ENCODE data around the gene GSTA4.

Gene GSTA4

DNA sequence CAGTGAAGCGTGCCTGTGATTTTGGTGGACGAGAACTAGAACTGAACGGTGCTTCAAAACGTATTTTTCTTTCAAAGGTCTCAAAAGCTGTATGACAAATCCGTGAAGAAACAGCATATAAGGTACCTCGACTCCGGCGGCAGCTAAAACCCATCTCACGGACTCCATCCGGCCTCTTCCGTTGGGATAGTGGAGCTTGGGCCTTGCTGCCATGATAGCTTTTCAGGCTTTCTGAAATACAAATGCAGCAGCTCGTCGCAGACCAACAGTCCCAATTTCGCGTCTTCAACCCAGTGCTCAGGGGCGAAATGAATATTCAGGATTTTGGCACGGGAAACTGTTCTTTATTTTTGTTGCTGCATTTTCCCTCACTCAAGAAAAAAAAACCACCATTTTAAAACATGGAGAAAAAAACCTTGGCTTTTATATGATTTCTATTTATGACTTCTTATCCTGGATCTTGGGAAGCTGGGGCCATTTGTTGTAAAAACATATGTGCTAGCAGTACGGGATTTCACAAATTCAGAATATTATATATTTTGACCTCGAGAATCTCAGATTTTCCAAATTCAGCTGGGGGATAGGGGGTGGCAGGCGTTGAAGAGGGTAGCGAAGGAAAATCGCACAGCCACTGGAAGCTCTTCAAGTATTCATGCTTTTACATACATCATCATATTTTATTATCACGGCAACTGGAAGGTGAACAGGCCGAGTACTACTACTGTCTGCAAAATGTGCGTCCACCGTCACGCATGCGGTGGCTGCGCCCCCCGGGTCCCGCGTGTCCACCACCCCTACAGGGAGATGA, 849 bp downstream of the GSTA4 start:
- peak overlapping the region; percentile 96 for H3K4me3 ChIP-seq (ENCODE audit: low read depth, low read length)
- peaks cover 12% of the 10 kb centered on the region for H3K4me1 ChIP-seq (ENCODE audit: control insufficient read depth, insufficient read depth, low read length)
- peak overlapping the region; percentile 100 for H3K9ac ChIP-seq (ENCODE audit: low read length)
- H3K27ac ChIP-seq (ENCODE audit: low read depth, low read length) = peak overlapping the region; percentile 99
- H3K9me3 ChIP-seq (ENCODE audit: control insufficient read depth, insufficient read depth, low read depth, low read length) = no peaks in the 10 kb centered on the region
- peaks cover 14% of the 10 kb centered on the region; the same call in 1 of the 2 replicates for H3K36me3 ChIP-seq (ENCODE audit: control insufficient read depth, insufficient read depth, low read length)
- H3K27me3 ChIP-seq (ENCODE audit: control insufficient read depth, insufficient read depth, low read length) = no peaks in the 10 kb centered on the region

DNA sequence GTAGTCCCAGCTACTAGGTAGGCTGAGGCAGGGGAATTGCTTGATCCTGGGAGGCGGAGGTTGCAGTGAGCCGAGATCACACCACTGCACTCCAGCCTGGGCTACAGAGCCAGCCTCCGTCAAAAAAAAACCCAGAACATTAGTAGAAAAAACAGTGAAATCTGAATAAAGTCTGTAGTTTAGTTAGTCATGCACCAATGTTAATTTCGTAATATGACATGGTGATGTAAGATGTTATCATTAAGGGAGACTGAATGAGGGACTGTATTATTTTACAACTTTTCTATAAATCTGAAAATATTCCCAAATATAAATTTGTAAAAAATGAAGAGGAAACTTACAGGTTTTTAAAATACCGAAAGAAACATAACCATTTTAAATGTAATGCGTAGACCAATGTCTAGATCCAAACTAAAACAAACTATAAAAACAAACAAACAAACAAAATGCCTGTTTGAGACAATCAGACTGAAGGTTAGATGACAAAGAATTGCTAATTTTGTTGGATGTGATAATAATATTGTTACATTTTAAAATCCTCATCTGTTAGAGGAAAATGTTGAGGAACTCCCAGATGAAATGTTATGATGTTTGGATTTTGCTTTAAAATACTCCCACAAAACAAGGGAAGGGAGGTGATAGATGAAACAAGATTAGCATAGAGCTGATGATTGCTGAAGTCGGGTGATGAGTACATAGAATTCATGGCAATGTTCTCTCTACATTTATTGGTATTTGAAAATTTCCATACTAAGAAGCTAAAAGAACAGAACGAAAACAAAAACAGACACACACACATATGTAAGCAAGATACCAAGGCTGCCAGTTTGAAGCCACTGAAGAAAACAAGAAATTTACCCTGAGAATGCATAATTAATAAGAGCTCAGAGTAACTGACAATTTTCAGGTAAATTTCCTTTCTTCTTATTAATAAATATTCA, 1.8 kb downstream of the GSTA4 start:
- Histone ChIP-seq H3K27me3 (ENCODE audit: control insufficient read depth, insufficient read depth, low read length) (no peaks in the 10 kb centered on the region), H3K9me3 (ENCODE audit: control insufficient read depth, insufficient read depth, low read depth, low read length) (no peaks in the 10 kb centered on the region), H3K27ac (ENCODE audit: low read depth, low read length) (no peak overlapping the region; the same call in 1 of the 2 replicates), H3K9ac (ENCODE audit: low read length) (peak overlapping the region; percentile 100), H3K36me3 (ENCODE audit: control insufficient read depth, insufficient read depth, low read length) (peaks cover 14% of the 10 kb centered on the region; the same call in 1 of the 2 replicates), H3K4me3 (ENCODE audit: low read depth, low read length) (peak overlapping the region; percentile 96), H3K4me1 (ENCODE audit: control insufficient read depth, insufficient read depth, low read length) (peaks cover 12% of the 10 kb centered on the region)

DNA sequence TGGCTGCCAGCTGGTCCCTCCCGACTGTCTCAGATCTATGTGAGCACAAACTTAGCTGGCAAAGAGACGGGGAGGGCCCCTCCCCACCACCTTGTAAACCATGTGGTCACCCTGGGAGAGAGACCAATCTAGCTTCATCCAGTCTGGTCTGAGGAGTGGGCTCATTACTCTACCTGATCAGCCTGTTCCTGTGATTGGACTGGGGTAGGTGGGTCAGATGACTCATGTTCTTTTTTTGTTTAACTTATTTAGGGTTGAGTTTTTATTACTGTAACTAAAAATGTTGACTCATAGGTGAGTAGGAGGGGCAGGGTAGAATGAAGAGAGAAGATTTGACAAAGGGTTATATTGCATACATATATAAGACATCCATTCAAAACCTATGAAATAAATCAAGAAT, 4.7 kb downstream of the GSTA4 start:
- no peak overlapping the region for H3K27ac ChIP-seq (ENCODE audit: low read depth, low read length)
- H3K4me3 ChIP-seq (ENCODE audit: low read depth, low read length) = no peak overlapping the region
- peaks cover 8% of the 10 kb centered on the region for H3K4me1 ChIP-seq (ENCODE audit: control insufficient read depth, insufficient read depth, low read length)
- H3K36me3 ChIP-seq (ENCODE audit: control insufficient read depth, insufficient read depth, low read length) = peaks cover 17% of the 10 kb centered on the region
- no peaks in the 10 kb centered on the region for H3K9me3 ChIP-seq (ENCODE audit: control insufficient read depth, insufficient read depth, low read depth, low read length)
- H3K27me3 ChIP-seq (ENCODE audit: control insufficient read depth, insufficient read depth, low read length) = no peaks in the 10 kb centered on the region
- H3K9ac ChIP-seq (ENCODE audit: low read length) = no peak overlapping the region

DNA sequence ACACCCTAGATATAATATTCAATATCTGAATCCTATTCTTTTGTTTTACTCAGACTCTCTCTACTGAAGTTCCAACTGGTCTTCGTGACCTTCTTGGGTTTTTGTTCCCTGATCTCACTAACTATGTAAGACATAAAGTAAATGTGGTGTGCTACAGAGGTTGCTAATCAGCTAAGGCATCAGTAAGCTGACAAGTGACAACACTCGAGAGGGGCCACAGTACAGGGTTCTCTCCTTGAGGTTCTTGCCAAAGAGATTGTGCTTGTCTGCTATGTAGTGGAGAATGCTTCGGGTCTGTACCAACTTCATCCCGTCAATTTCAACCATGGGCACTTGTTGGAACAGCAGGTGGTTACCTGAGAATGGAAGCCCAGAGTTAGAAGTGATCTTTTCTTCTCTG, 9.9 kb downstream of the GSTA4 start:
- Histone ChIP-seq H3K27ac (ENCODE audit: low read depth, low read length) (no peak overlapping the region), H3K4me1 (ENCODE audit: control insufficient read depth, insufficient read depth, low read length) (no peaks in the 10 kb centered on the region), H3K36me3 (ENCODE audit: control insufficient read depth, insufficient read depth, low read length) (peaks cover 40% of the 10 kb centered on the region), H3K9me3 (ENCODE audit: control insufficient read depth, insufficient read depth, low read depth, low read length) (no peaks in the 10 kb centered on the region), H3K9ac (ENCODE audit: low read length) (no peak overlapping the region), H3K4me3 (ENCODE audit: low read depth, low read length) (no peak overlapping the region), H3K27me3 (ENCODE audit: control insufficient read depth, insufficient read depth, low read length) (no peaks in the 10 kb centered on the region)

DNA sequence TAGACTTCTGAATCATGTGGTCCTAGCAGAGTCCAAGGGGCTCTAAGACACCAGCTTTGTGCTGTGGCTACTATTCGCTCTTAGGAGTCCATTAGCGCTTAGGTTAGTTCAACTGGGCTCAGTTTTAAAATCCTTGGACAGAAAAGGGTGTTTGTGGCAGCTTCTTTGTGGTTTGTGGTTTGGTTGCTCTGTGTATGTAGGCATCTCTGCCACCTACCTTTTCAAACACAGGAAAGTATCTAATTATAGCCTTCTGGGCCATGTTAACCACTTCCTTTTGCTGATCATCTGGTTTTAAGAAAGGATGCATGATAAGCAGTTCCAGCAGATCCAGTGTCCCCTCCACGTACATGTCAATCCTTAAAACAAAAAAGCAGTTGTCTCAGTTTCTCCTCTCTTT, 10.8 kb downstream of the GSTA4 start:
- no peaks in the 10 kb centered on the region for H3K4me1 ChIP-seq (ENCODE audit: control insufficient read depth, insufficient read depth, low read length)
- H3K9ac ChIP-seq (ENCODE audit: low read length) = no peak overlapping the region
- peaks cover 36% of the 10 kb centered on the region for H3K36me3 ChIP-seq (ENCODE audit: control insufficient read depth, insufficient read depth, low read length)
- H3K9me3 ChIP-seq (ENCODE audit: control insufficient read depth, insufficient read depth, low read depth, low read length) = no peaks in the 10 kb centered on the region
- no peak overlapping the region for H3K4me3 ChIP-seq (ENCODE audit: low read depth, low read length)
- H3K27me3 ChIP-seq (ENCODE audit: control insufficient read depth, insufficient read depth, low read length) = no peaks in the 10 kb centered on the region
- no peak overlapping the region for H3K27ac ChIP-seq (ENCODE audit: low read depth, low read length)

DNA sequence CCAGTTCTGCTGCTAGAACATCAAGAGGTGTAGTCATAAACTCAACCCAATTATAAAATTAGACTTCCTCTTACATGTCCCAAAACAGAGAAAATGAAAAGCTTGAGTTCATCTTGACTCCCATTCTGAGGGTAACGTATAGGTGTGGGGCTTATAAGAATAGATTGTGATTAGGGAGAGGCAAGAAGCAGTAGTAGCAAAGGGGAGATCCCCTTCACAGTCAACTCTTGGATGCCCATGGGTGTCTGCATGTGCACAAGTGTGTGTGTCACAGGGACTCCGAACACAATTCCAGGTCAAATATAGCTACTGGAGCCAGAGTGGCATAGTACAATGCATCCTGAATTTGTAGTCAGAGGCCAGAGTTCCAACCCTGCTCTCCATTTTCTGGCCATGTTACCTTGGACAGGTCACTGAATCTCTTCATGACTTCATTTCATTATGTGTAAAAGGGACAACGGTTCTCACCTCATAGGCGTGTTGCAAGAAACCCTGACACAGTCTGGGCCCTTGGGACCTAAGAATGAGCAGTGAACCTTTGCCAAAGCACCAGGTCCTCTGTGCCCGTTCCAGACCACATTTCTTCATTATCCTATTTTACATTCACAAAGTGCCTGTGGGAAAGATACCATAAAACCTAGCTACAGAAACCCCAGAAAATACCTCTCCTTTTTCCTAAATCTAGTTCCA, 11.8 kb downstream of the GSTA4 start:
- Histone ChIP-seq H3K9me3 (ENCODE audit: control insufficient read depth, insufficient read depth, low read depth, low read length) (no peaks in the 10 kb centered on the region), H3K4me1 (ENCODE audit: control insufficient read depth, insufficient read depth, low read length) (no peaks in the 10 kb centered on the region), H3K27ac (ENCODE audit: low read depth, low read length) (no peak overlapping the region), H3K9ac (ENCODE audit: low read length) (no peak overlapping the region), H3K4me3 (ENCODE audit: low read depth, low read length) (no peak overlapping the region), H3K36me3 (ENCODE audit: control insufficient read depth, insufficient read depth, low read length) (peaks cover 35% of the 10 kb centered on the region), H3K27me3 (ENCODE audit: control insufficient read depth, insufficient read depth, low read length) (no peaks in the 10 kb centered on the region)

DNA sequence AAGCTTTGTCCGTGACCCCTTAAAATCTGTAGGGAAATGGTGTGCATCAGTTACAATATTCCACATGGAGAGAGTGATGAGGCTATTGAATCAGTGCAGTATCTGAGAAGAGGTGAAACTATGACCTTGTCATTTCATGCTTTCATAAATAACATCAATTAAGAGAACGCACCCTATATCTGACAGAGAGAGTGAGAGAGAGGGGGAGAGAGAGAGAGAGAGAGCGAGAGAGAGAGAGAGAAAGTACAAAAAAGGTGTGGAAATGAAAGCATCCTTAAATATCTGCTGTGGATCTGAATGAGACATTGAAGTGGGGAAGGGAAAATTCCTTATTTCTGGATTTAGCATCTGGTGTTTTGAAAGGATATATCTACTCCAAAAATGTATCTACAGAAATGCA, 12.4 kb downstream of the GSTA4 start:
- no peaks in the 10 kb centered on the region for H3K4me1 ChIP-seq (ENCODE audit: control insufficient read depth, insufficient read depth, low read length)
- H3K27me3 ChIP-seq (ENCODE audit: control insufficient read depth, insufficient read depth, low read length) = no peaks in the 10 kb centered on the region
- H3K9me3 ChIP-seq (ENCODE audit: control insufficient read depth, insufficient read depth, low read depth, low read length) = no peaks in the 10 kb centered on the region
- no peak overlapping the region for H3K9ac ChIP-seq (ENCODE audit: low read length)
- H3K27ac ChIP-seq (ENCODE audit: low read depth, low read length) = no peak overlapping the region
- no peak overlapping the region for H3K4me3 ChIP-seq (ENCODE audit: low read depth, low read length)
- H3K36me3 ChIP-seq (ENCODE audit: control insufficient read depth, insufficient read depth, low read length) = peaks cover 35% of the 10 kb centered on the region

DNA sequence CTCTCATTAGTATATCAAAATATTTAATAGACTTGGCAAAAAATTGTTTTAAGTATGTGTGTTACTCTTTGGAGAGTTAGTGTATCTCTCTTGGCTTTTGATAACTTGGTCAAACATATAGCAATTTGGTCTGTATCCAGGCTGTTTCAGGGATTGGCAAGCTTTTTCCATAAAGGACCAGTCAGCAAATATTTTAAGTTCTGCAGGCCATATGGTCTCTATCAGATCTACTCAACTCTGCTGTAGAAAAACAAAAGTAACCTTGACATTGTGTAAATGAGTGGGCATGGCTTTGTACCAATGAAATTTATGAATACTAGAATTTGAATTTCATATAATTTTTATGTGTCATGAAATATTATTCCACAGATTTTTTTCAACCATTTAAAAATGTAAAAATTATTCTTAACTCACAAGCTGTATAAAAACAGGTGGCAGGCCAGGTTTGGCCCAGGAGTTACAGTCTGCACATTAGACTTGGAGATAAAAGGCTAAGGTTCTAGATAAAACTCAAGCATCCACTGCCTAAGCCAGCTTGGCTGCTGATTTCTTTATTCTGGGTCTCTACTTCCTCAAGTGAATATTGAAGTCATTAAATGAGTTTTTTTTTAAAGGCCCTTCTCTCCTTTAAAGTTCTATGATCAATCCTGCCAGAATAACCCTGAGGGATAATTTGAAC, 13.7 kb downstream of the GSTA4 start:
- Histone ChIP-seq H3K36me3 (ENCODE audit: control insufficient read depth, insufficient read depth, low read length) (peaks cover 35% of the 10 kb centered on the region), H3K9ac (ENCODE audit: low read length) (no peak overlapping the region), H3K4me3 (ENCODE audit: low read depth, low read length) (no peak overlapping the region), H3K27me3 (ENCODE audit: control insufficient read depth, insufficient read depth, low read length) (no peaks in the 10 kb centered on the region), H3K9me3 (ENCODE audit: control insufficient read depth, insufficient read depth, low read depth, low read length) (no peaks in the 10 kb centered on the region), H3K4me1 (ENCODE audit: control insufficient read depth, insufficient read depth, low read length) (peaks cover 7% of the 10 kb centered on the region), H3K27ac (ENCODE audit: low read depth, low read length) (no peak overlapping the region)

DNA sequence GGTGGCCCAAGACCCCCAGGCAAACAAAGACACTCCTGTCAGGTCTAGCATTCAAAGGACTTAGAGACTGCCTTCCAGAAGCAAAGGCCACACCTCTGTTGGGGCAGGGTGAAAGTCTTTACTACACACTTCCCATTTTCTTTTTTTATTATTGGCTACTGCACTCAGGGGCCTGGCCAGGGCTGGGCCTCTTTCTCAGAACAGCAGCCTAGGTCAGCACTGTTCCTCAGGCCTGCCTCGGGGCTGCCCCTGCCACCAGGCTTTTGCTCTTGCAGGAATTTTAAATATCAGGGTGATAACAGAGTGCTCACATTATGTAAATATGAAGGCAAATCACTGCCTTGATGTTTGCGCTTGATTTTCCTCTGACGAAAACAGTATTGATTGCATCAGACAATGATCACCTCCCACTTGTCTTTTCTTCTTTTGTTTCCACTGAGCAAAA, 18.5 kb downstream of the GSTA4 start:
- Histone ChIP-seq H3K9me3 (ENCODE audit: control insufficient read depth, insufficient read depth, low read depth, low read length) (no peaks in the 10 kb centered on the region), H3K9ac (ENCODE audit: low read length) (no peak overlapping the region), H3K4me1 (ENCODE audit: control insufficient read depth, insufficient read depth, low read length) (peaks cover 11% of the 10 kb centered on the region), H3K27ac (ENCODE audit: low read depth, low read length) (0 out of 2 replicates have a peak overlapping the region, but pooled peaks have one; percentile 17), H3K4me3 (ENCODE audit: low read depth, low read length) (no peak overlapping the region), H3K36me3 (ENCODE audit: control insufficient read depth, insufficient read depth, low read length) (no peaks in the 10 kb centered on the region), H3K27me3 (ENCODE audit: control insufficient read depth, insufficient read depth, low read length) (no peaks in the 10 kb centered on the region)

DNA sequence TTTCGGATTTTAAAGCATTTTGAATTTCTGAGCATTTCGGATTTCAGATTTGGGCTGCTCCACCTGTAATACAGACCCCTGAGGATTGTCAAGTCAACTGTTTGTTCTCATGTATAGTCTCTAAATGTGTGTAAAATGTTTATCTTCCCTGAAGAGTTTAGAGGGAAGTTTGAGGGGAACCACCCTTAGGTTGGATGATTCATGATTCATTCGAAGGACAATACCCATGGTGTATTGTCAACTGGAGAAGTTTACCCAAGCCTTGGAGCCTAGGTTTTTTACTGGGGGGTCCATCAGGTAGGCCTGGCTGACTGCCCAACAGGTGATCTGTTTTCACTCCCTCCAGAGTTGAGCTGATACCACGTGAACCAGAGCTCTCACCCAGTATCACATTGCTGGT, 18.9 kb downstream of the GSTA4 start:
- H3K36me3 ChIP-seq (ENCODE audit: control insufficient read depth, insufficient read depth, low read length) = no peaks in the 10 kb centered on the region
- no peaks in the 10 kb centered on the region for H3K9me3 ChIP-seq (ENCODE audit: control insufficient read depth, insufficient read depth, low read depth, low read length)
- no peak overlapping the region for H3K9ac ChIP-seq (ENCODE audit: low read length)
- no peaks in the 10 kb centered on the region for H3K27me3 ChIP-seq (ENCODE audit: control insufficient read depth, insufficient read depth, low read length)
- H3K4me1 ChIP-seq (ENCODE audit: control insufficient read depth, insufficient read depth, low read length) = peaks cover 11% of the 10 kb centered on the region
- 0 out of 2 replicates have a peak overlapping the region, but pooled peaks have one; percentile 17 for H3K27ac ChIP-seq (ENCODE audit: low read depth, low read length)
- no peak overlapping the region for H3K4me3 ChIP-seq (ENCODE audit: low read depth, low read length)
